Cardiac fibroblast (primary cell): ENCODE measurements around the gene RABL2B.
"Not testable (repeated sequence)": the region's sequence is repeated elsewhere in the genome, so short reads cannot be mapped to it uniquely, and the experiment has no call there.

Source experiments
- DNase-seq, 2 donors: peaks; one replicate each; pipeline versions ENCODE4 v3.0.0 to v3.0.0-alpha.2; 2010; ENCODE audit warnings: low read depth in 2 of 2
- H3K4me3 ChIP-seq, 2 donors: replicated peaks in 1 of 2; 1 replicate in 1 of 2; 2 replicates in 1 of 2; pipeline ENCODE4 v1.5.1; 2011; ENCODE audit warnings: low read depth in 2 of 2, low read length in 2 of 2, mild to moderate bottlenecking in 2 of 2, moderate library complexity in 1 of 2
- CTCF ChIP-seq: IDR thresholded peaks from one replicate; pipeline ENCODE4 v1.5.1; 2011; ENCODE audit warnings: low read depth, mild to moderate bottlenecking, low read length, inconsistent platforms

The RABL2B gene

GRCh38 chr22:50783033-50783879 lies at the start of gene RABL2B:
Gene RABL2B, minus strand, starts transcription at chr22:50783636. Its CDS starts 1,342 bp downstream, at chr22:50782294.
- peak; percentile 87 to 90 for DNase-seq

GRCh38 chr22:50786936-50787335 lies 3.5 kb upstream of the RABL2B start:
- not testable (repeated sequence) for DNase-seq, H3K4me3 ChIP-seq

More at GRCh38 chr22:50783033-50783879, at the start of gene RABL2B:
- H3K4me3 ChIP-seq: peak within 1 kb of the TSS; percentile 56 to 58

GRCh38 chr22:50785289-50785688 lies 1.9 kb upstream of the RABL2B start:
- not testable (repeated sequence) for DNase-seq, H3K4me3 ChIP-seq

- H3K4me3 ChIP-seq: peak overlapping the region; percentile 50 to 57
- DNase-seq: not testable (repeated sequence)
Observed at GRCh38 chr22:50783880-50784276, 442 bp upstream of the RABL2B start.

- not testable (repeated sequence) for H3K4me3 ChIP-seq, DNase-seq
Observed at GRCh38 chr22:50782253-50782652, 1.2 kb downstream of the RABL2B start.

GRCh38 chr22:50780244-50780643 lies 3.2 kb downstream of the RABL2B start:
- DNase-seq, H3K4me3 ChIP-seq: not testable (repeated sequence)

GRCh38 chr22:50777631-50778030 lies 5.8 kb downstream of the RABL2B start:
- DNase-seq, H3K4me3 ChIP-seq: not testable (repeated sequence)

- not testable (repeated sequence) for H3K4me3 ChIP-seq
- DNase-seq: peak; percentile 45 to 49
- peak; percentile 47 for TF ChIP-seq CTCF
Observed at GRCh38 chr22:50775132-50775531, 8.3 kb downstream of the RABL2B start.

GRCh38 chr22:50764288-50764687 lies 19.1 kb downstream of the RABL2B start:
- not testable (repeated sequence) for DNase-seq, H3K4me3 ChIP-seq

- DNase-seq, H3K4me3 ChIP-seq: not testable (repeated sequence)
Observed at GRCh38 chr22:50761829-50762228, 21.6 kb downstream of the RABL2B start.

GRCh38 chr22:50759597-50760341 lies 23.7 kb downstream of the RABL2B start:
- not testable (repeated sequence) for H3K4me3 ChIP-seq
- peak; percentile 61 to 83 for DNase-seq

GRCh38 chr22:50756949-50757491 lies 26.4 kb downstream of the RABL2B start:
- peak; percentile 22 to 45 for DNase-seq
- peak; percentile 33 for TF ChIP-seq CTCF

GRCh38 chr22:50756406-50756805 lies 27.0 kb downstream of the RABL2B start:
- H3K4me3 ChIP-seq, DNase-seq: not testable (repeated sequence)

More at GRCh38 chr22:50756949-50757491, 26.4 kb downstream of the RABL2B start:
- peak overlapping the region; percentile 54 to 58 for H3K4me3 ChIP-seq

GRCh38 chr22:50755251-50755650 lies 28.2 kb downstream of the RABL2B start:
- H3K4me3 ChIP-seq, DNase-seq: not testable (repeated sequence)

- not testable (repeated sequence) for DNase-seq, H3K4me3 ChIP-seq
Observed at GRCh38 chr22:50749302-50750074, 33.9 kb downstream of the RABL2B start.
